ENCODE measurements around the gene TRMT61A. TPM values are rescaled to one million over a fixed set of nuclear protein-coding genes. Genes with fewer than 3 reads are reported as not detected.

Gene TRMT61A
- total RNA-seq, 1 experiment from 2014 or later: 14.9 TPM

DNA sequence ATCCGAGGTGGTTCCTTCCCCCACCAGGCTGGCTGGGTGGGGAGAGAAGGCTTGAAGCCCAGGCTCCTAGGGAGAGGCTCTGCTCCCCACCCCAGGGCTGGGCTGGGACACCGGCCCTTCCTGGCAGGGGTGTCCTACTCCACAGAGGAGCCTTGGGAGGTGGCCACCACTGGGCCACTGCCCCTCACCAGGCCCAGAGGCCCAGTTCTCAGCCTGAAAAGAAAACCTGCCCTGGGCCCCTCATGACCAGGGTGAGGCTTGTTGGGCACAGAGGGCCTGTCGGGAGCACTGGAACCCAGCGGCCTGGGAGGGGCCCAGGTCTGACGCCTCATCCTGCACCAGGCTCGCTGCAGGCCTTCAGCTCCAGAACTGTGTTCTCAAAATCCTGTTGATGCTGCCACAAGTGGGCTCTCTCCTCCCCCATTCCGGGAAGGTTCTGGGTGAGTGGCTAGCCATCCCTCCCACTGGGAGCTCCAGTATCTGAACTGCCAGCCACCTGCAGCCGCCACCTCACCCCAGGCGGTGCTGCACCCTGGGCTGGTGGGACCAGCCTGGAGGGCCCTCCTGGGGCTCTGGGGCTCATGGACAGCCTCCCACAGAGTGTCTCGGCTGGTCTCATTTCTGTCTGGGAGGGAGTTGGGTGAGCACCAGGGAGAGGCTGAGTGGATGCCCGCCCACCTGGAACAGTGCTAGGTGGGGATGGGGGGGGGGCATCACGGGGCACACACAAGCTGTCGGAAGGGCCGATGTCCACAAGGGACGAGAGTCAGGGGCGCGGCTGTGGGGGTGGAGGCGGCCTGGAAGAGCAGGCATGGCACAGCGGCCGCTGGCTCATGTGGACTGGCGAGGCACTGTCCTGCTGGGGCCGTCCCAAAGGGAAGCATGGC, 21.7 kb downstream of the TRMT61A start:
- ChIA-PET POLR2A (no interaction called here), RAD21 (ENCODE audit: low non-redundant PET in 1 of 2, low total read pairs in 2 of 2, uncharacterized antibody in 2 of 2, unreplicated experiment in 2 of 2) (no interaction called here), CTCF (interaction anchor here (1.7 kb wide), 1 partner anchor 32 kb away, joined by 3 read pairs; no protein-coding TSS in a partner anchor)
- no TSS peak for BruUV-seq (replicated peaks)
- Histone ChIP-seq H3K4me2 (ENCODE audit: low read length) (no peak overlapping the region), H3K9me3 (ENCODE audit: control insufficient read depth in 1 of 2, insufficient read depth in 1 of 2, low read depth in 1 of 2, low read length in 2 of 2) (no peaks in the 10 kb centered on the region), H3K9me2 (ENCODE audit: insufficient read depth) (no peaks in the 10 kb centered on the region), H3K79me2 (ENCODE audit: insufficient read depth, low read length) (no peaks in the 10 kb centered on the region), H3K4me1 (ENCODE audit: control insufficient read depth in 1 of 2, insufficient read depth in 2 of 2, low read length in 2 of 2) (peaks cover 16 to 26% of the 10 kb centered on the region in 2 experiments), H2AFZ (ENCODE audit: low read depth, low read length, poor library complexity, severe bottlenecking) (no peak overlapping the region), H3K27ac (ENCODE audit: low read depth, low read length) (no peak overlapping the region), H3K4me3 (replicated peaks in 1 of 2; ENCODE audit: low read depth in 1 of 2, low read length in 2 of 2) (no peak overlapping the region), H3K9ac (ENCODE audit: low read length) (no peak overlapping the region), H3K27me3 (ENCODE audit: insufficient read depth, low read length) (no peaks in the 10 kb centered on the region), H3K36me3 (ENCODE audit: control insufficient read depth in 1 of 2, insufficient read depth in 2 of 2, low read length in 2 of 2) (no peaks in the 10 kb centered on the region), H4K20me1 (ENCODE audit: insufficient read depth) (no peaks in the 10 kb centered on the region)
- ATAC-seq (no peak), DNase-seq (ENCODE audit: low read depth, low spot score) (no peak)
- intact Hi-C loops (cut with micrococcal nuclease): no loop called here
- no peak for TF ChIP-seq EGR1 (IDR thresholded peaks at IDR 0.05; ENCODE audit: low read depth)
- no peak for TF ChIP-seq ELF1 (IDR thresholded peaks at IDR 0.05; ENCODE audit: borderline replicate concordance, low read depth)
- no peak for TF ChIP-seq POLR2AphosphoS5 (IDR thresholded peaks at IDR 0.05; ENCODE audit: low read depth, low read length)

DNA sequence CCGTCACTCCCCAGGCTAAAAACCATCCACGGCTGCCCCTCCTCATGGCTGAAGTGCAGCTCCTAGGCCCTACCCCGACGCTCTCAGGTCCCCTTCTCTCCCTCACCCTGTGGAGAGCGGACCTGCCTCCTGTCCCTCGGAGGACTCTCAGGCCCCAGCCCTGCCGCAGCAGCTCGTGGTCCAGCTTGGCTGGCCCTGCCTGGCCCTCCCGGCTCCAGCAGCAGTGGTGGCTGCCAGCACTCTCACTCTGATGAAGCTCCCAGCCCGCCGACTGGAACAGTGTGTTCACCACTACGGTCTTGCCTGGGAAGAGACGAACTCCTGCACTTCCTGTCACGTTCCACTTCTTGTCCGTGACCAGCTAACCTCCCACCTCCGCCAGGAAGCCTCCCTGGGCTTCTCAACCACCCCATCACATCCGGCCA, 22.4 kb downstream of the TRMT61A start:
- no peak for ATAC-seq
- TF ChIP-seq, protein P1, sequence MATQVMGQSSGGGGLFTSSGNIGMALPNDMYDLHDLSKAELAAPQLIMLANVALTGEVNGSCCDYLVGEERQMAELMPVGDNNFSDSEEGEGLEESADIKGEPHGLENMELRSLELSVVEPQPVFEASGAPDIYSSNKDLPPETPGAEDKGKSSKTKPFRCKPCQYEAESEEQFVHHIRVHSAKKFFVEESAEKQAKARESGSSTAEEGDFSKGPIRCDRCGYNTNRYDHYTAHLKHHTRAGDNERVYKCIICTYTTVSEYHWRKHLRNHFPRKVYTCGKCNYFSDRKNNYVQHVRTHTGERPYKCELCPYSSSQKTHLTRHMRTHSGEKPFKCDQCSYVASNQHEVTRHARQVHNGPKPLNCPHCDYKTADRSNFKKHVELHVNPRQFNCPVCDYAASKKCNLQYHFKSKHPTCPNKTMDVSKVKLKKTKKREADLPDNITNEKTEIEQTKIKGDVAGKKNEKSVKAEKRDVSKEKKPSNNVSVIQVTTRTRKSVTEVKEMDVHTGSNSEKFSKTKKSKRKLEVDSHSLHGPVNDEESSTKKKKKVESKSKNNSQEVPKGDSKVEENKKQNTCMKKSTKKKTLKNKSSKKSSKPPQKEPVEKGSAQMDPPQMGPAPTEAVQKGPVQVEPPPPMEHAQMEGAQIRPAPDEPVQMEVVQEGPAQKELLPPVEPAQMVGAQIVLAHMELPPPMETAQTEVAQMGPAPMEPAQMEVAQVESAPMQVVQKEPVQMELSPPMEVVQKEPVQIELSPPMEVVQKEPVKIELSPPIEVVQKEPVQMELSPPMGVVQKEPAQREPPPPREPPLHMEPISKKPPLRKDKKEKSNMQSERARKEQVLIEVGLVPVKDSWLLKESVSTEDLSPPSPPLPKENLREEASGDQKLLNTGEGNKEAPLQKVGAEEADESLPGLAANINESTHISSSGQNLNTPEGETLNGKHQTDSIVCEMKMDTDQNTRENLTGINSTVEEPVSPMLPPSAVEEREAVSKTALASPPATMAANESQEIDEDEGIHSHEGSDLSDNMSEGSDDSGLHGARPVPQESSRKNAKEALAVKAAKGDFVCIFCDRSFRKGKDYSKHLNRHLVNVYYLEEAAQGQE (IDR thresholded peaks at IDR 0.05; ENCODE audit: low read depth): no peak
- TF ChIP-seq, protein P2, sequence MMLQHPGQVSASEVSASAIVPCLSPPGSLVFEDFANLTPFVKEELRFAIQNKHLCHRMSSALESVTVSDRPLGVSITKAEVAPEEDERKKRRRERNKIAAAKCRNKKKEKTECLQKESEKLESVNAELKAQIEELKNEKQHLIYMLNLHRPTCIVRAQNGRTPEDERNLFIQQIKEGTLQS (IDR thresholded peaks at IDR 0.05): no peak
- TF ChIP-seq EZH2phosphoT487 (IDR thresholded peaks at IDR 0.05; ENCODE audit: borderline replicate concordance) (no peak), SIN3A (IDR thresholded peaks at IDR 0.05; ENCODE audit: low read depth) (no peak), RAD21 (IDR thresholded peaks at IDR 0.05; ENCODE audit: low read depth) (no peak), TCF7L2 (IDR thresholded peaks at IDR 0.05; ENCODE audit: borderline replicate concordance, extremely low read depth, insufficient read depth, insufficient read length) (no peak), POLR2AphosphoS5 (IDR thresholded peaks at IDR 0.05; ENCODE audit: low read depth, low read length) (no peak), YY1 (IDR thresholded peaks at IDR 0.05; ENCODE audit: extremely low read depth, insufficient replicate concordance, low read depth, low read length) (no peak), JUND (IDR thresholded peaks at IDR 0.05) (no peak), FOSL1 (IDR thresholded peaks at IDR 0.05; ENCODE audit: low read depth) (no peak)
- TF ChIP-seq, protein P3, sequence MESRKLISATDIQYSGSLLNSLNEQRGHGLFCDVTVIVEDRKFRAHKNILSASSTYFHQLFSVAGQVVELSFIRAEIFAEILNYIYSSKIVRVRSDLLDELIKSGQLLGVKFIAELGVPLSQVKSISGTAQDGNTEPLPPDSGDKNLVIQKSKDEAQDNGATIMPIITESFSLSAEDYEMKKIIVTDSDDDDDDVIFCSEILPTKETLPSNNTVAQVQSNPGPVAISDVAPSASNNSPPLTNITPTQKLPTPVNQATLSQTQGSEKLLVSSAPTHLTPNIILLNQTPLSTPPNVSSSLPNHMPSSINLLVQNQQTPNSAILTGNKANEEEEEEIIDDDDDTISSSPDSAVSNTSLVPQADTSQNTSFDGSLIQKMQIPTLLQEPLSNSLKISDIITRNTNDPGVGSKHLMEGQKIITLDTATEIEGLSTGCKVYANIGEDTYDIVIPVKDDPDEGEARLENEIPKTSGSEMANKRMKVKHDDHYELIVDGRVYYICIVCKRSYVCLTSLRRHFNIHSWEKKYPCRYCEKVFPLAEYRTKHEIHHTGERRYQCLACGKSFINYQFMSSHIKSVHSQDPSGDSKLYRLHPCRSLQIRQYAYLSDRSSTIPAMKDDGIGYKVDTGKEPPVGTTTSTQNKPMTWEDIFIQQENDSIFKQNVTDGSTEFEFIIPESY (IDR thresholded peaks at IDR 0.05; ENCODE audit: extremely low read depth, insufficient replicate concordance, low read length): no peak
- no peak for DNase-seq (ENCODE audit: low read depth, low spot score)
- Histone ChIP-seq H3K27me3 (ENCODE audit: insufficient read depth, low read length) (no peaks in the 10 kb centered on the region), H3K4me2 (ENCODE audit: low read length) (peak overlapping the region; percentile 48; the same call in 1 of the 2 replicates), H3K4me3 (replicated peaks in 1 of 2; ENCODE audit: low read depth in 1 of 2, low read length in 2 of 2) (no peak overlapping the region), H4K20me1 (ENCODE audit: insufficient read depth) (no peaks in the 10 kb centered on the region), H3K9me2 (ENCODE audit: insufficient read depth) (no peaks in the 10 kb centered on the region), H3K9ac (ENCODE audit: low read length) (no peak overlapping the region), H3K4me1 (ENCODE audit: control insufficient read depth in 1 of 2, insufficient read depth in 2 of 2, low read length in 2 of 2) (peaks cover 16 to 26% of the 10 kb centered on the region in 2 experiments), H3K27ac (ENCODE audit: low read depth, low read length) (no peak overlapping the region), H3K79me2 (ENCODE audit: insufficient read depth, low read length) (peaks cover under 1% of the 10 kb centered on the region; the same call in 1 of the 2 replicates), H2AFZ (ENCODE audit: low read depth, low read length, poor library complexity, severe bottlenecking) (no peak overlapping the region), H3K36me3 (ENCODE audit: control insufficient read depth in 1 of 2, insufficient read depth in 2 of 2, low read length in 2 of 2) (no peaks in the 10 kb centered on the region), H3K9me3 (ENCODE audit: control insufficient read depth in 1 of 2, insufficient read depth in 1 of 2, low read depth in 1 of 2, low read length in 2 of 2) (no peaks in the 10 kb centered on the region)
- ChIA-PET POLR2A (no interaction called here), CTCF (interaction anchor here (1.7 to 2.3 kb wide), 2 partner anchors 32 to 33 kb away, joined by 3 to 7 read pairs; no protein-coding TSS in a partner anchor), RAD21 (ENCODE audit: low non-redundant PET in 1 of 2, low total read pairs in 2 of 2, uncharacterized antibody in 2 of 2, unreplicated experiment in 2 of 2) (no interaction called here)
- no TSS peak for BruUV-seq (replicated peaks)
- intact Hi-C loops (cut with micrococcal nuclease): no loop called here
